Measurements from ENCODE around the gene UBXN6.

The UBXN6 gene

GRCh38 chr19:4416268-4416667, 41.3 kb downstream of the UBXN6 start:
- no peak overlapping the region for H3K27ac ChIP-seq (ENCODE audit: low read length)
- no peak for TF ChIP-seq EZH2 (IDR thresholded peaks at IDR 0.05; ENCODE audit: borderline replicate concordance, low read depth, low read length, severe bottlenecking)
- TF ChIP-seq, protein P1, sequence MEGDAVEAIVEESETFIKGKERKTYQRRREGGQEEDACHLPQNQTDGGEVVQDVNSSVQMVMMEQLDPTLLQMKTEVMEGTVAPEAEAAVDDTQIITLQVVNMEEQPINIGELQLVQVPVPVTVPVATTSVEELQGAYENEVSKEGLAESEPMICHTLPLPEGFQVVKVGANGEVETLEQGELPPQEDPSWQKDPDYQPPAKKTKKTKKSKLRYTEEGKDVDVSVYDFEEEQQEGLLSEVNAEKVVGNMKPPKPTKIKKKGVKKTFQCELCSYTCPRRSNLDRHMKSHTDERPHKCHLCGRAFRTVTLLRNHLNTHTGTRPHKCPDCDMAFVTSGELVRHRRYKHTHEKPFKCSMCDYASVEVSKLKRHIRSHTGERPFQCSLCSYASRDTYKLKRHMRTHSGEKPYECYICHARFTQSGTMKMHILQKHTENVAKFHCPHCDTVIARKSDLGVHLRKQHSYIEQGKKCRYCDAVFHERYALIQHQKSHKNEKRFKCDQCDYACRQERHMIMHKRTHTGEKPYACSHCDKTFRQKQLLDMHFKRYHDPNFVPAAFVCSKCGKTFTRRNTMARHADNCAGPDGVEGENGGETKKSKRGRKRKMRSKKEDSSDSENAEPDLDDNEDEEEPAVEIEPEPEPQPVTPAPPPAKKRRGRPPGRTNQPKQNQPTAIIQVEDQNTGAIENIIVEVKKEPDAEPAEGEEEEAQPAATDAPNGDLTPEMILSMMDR (IDR thresholded peaks at IDR 0.05; ENCODE audit: borderline replicate concordance, extremely low read depth, low read length, poor library complexity, severe bottlenecking), result no peak
- no peak overlapping the region for H2AFZ ChIP-seq (ENCODE audit: low read depth, low read length)
- peaks cover 90% of the 10 kb centered on the region for H4K20me1 ChIP-seq (ENCODE audit: insufficient read depth, low read length)
- DNase-seq (no peak), ATAC-seq (ENCODE audit: insufficient read depth, low read depth) (no peak)
- H3K27me3 ChIP-seq (ENCODE audit: insufficient read depth, low read length, poor library complexity), result no peaks in the 10 kb centered on the region
- peaks cover 96% of the 10 kb centered on the region for H3K79me2 ChIP-seq (ENCODE audit: insufficient read depth, low read length)
- H3K36me3 ChIP-seq (ENCODE audit: insufficient read depth, low read length), result peaks cover 96% of the 10 kb centered on the region
- no peak overlapping the region for H3K4me3 ChIP-seq (ENCODE audit: low read depth in 1 of 2, low read length in 2 of 2)
- no peaks in the 10 kb centered on the region for H3K9me3 ChIP-seq (ENCODE audit: insufficient read depth, low read length, severe bottlenecking)
- H3K4me2 ChIP-seq (ENCODE audit: insufficient read depth, low read length), result no peak overlapping the region
- H3K4me1 ChIP-seq (ENCODE audit: insufficient read depth, low read length), result no peaks in the 10 kb centered on the region
- H3K9ac ChIP-seq (ENCODE audit: low read depth, low read length), result no peak overlapping the region

- no peak overlapping the region for H3K4me2 ChIP-seq (ENCODE audit: insufficient read depth, low read length)
- no peak for TF ChIP-seq EZH2 (IDR thresholded peaks at IDR 0.05; ENCODE audit: borderline replicate concordance, low read depth, low read length, severe bottlenecking)
- TF ChIP-seq, protein P1 (IDR thresholded peaks at IDR 0.05; ENCODE audit: borderline replicate concordance, extremely low read depth, low read length, poor library complexity, severe bottlenecking), result no peak
- peaks cover 96% of the 10 kb centered on the region for H3K36me3 ChIP-seq (ENCODE audit: insufficient read depth, low read length)
- peaks cover 88% of the 10 kb centered on the region for H4K20me1 ChIP-seq (ENCODE audit: insufficient read depth, low read length)
- no peak overlapping the region for H3K9ac ChIP-seq (ENCODE audit: low read depth, low read length)
- DNase-seq (no peak), ATAC-seq (ENCODE audit: insufficient read depth, low read depth) (no peak)
- H3K27me3 ChIP-seq (ENCODE audit: insufficient read depth, low read length, poor library complexity), result no peaks in the 10 kb centered on the region
- peaks cover 96% of the 10 kb centered on the region for H3K79me2 ChIP-seq (ENCODE audit: insufficient read depth, low read length)
- no peak overlapping the region for H3K27ac ChIP-seq (ENCODE audit: low read length)
- H3K9me3 ChIP-seq (ENCODE audit: insufficient read depth, low read length, severe bottlenecking), result no peaks in the 10 kb centered on the region
- no peak overlapping the region for H3K4me3 ChIP-seq (ENCODE audit: low read depth in 1 of 2, low read length in 2 of 2)
- H3K4me1 ChIP-seq (ENCODE audit: insufficient read depth, low read length), result no peaks in the 10 kb centered on the region
- no peak overlapping the region for H2AFZ ChIP-seq (ENCODE audit: low read depth, low read length)
Measured at GRCh38 chr19:4415352-4415751, 42.2 kb downstream of the UBXN6 start.

DNA sequence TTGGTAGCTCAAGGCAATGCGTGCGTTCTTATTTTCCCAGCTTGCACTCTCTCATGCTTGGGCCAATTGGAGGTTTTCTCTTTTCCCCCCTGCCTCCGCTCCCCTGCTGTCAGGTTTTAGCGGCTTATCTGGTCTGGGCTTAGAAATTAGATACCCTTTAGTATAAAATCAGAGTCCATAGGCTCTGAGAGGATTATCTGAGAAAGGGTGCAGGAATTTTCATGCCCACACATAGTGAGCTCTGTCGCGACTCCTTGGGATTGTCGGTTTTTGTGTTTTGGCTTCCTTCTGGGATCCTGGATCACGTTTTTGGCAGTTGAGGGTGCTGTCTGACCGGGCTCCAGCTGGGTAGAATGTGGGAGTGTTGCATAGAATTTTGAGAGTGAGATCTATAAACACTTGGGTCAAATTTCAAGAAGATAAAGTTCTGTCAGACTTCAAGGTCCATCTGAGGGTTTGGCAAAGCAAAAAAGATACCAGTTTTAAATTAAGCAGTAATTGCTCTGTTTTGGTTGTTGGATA, 42.7 kb downstream of the UBXN6 start:
- H4K20me1 ChIP-seq (ENCODE audit: insufficient read depth, low read length), result peaks cover 86% of the 10 kb centered on the region
- TF ChIP-seq EZH2 (IDR thresholded peaks at IDR 0.05; ENCODE audit: borderline replicate concordance, low read depth, low read length, severe bottlenecking), result no peak
- TF ChIP-seq, protein P1 (IDR thresholded peaks at IDR 0.05; ENCODE audit: borderline replicate concordance, extremely low read depth, low read length, poor library complexity, severe bottlenecking), result no peak
- no peaks in the 10 kb centered on the region for H3K4me1 ChIP-seq (ENCODE audit: insufficient read depth, low read length)
- H3K4me2 ChIP-seq (ENCODE audit: insufficient read depth, low read length), result no peak overlapping the region
- peaks cover 97% of the 10 kb centered on the region for H3K79me2 ChIP-seq (ENCODE audit: insufficient read depth, low read length)
- ATAC-seq (ENCODE audit: insufficient read depth, low read depth) (no peak), DNase-seq (no peak)
- no peak overlapping the region for H2AFZ ChIP-seq (ENCODE audit: low read depth, low read length)
- H3K27ac ChIP-seq (ENCODE audit: low read length), result no peak overlapping the region
- peaks cover 96% of the 10 kb centered on the region for H3K36me3 ChIP-seq (ENCODE audit: insufficient read depth, low read length)
- H3K27me3 ChIP-seq (ENCODE audit: insufficient read depth, low read length, poor library complexity), result no peaks in the 10 kb centered on the region
- H3K9ac ChIP-seq (ENCODE audit: low read depth, low read length), result no peak overlapping the region
- no peak overlapping the region for H3K4me3 ChIP-seq (ENCODE audit: low read depth in 1 of 2, low read length in 2 of 2)
- no peaks in the 10 kb centered on the region for H3K9me3 ChIP-seq (ENCODE audit: insufficient read depth, low read length, severe bottlenecking)

All from DND-41 (cell line).